Left ventricle myocardium inferior (tissue), 1 donor: Measurements from ENCODE around the gene ZNF256. TPM values are rescaled to one million over a fixed set of nuclear protein-coding genes. Genes with fewer than 3 reads are reported as not detected.
A peak's percentile ranks its signal among the peaks of the same experiment; 100 is the strongest.

Source experiments
- DNase-seq: peaks from one replicate; pipeline ENCODE4 v3.0.0-alpha.2; 2020
- H3K27ac ChIP-seq: fragments of 200-600 bp; replicated peaks from 2 replicates; pipeline ENCODE4 v1.8.0; 2021
- H3K27me3 ChIP-seq: fragments of 200-600 bp; 2 replicates; pipeline ENCODE4 v1.8.0; 2021; ENCODE audit warnings: low read depth
- H3K36me3 ChIP-seq: fragments of 200-600 bp; 2 replicates; pipeline ENCODE4 v1.8.0; 2021
- H3K4me1 ChIP-seq: fragments of 200-600 bp; 2 replicates; pipeline ENCODE4 v1.8.0; 2021
- H3K4me3 ChIP-seq: fragments of 200-600 bp; 2 replicates; pipeline ENCODE4 v1.8.0; 2021; ENCODE audit warnings: mild to moderate bottlenecking, moderate library complexity
- H3K9me3 ChIP-seq: fragments of 200-600 bp; replicated peaks from 2 replicates; pipeline ENCODE4 v1.8.0; 2021
- CTCF ChIP-seq: fragments of 200-600 bp; IDR thresholded peaks from 2 replicates; pipeline ENCODE4 v1.8.0; 2021; ENCODE audit warnings: antibody characterized with exemption, mild to moderate bottlenecking, borderline replicate concordance
- intact Hi-C: fragments of 100-400 bp; cut with micrococcal nuclease; formaldehyde crosslinking; loops from one replicate; pipeline ENCODE4 v1.11.0; 2022
- total RNA-seq: library from RNA; stranded (reverse); fragmentation: NEBNext Ultra II Directional; extraction: Animal tissue kit (Norgen Biotek cat#: 25700); gene quantifications from one replicate; pipeline ENCODE4 v1.2.1, GENCODE V29; 2021
- donor health status: DM: no; HTN: yes; CAD: no; lungs with severe emphysema.

ZNF256 gene
- total RNA-seq, 1 donor from 2014 or later = 10.8 TPM

DNA sequence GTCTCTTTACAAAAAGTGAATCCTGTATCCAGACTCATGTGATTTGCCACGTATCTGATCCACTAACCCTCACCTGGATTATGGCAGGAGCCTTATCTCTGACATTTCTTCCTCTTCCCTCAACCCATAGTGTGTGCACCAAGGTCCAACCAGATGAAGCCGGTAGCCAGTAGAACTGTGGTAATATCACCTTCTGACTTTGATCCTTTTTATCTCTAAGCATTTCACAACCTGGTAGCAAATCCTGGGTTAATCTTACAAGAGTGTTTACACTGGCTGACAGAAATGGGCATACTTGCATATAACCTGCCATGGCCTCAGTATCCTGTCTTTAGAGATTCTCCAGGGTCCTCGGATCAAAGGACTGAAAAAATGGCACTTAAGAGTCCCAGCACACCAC lies 33.0 kb downstream of the ZNF256 start:
- Histone ChIP-seq H3K4me3 (peak overlapping the region; percentile 80), H3K36me3 (peaks cover 55% of the 10 kb centered on the region), H3K9me3 (peaks cover 44% of the 10 kb centered on the region), H3K27me3 (no peaks in the 10 kb centered on the region), H3K4me1 (peaks cover 28% of the 10 kb centered on the region), H3K27ac (no peak overlapping the region)
- intact Hi-C loops = no loop called here
- DNase-seq = no peak
- TF ChIP-seq CTCF = no peak

DNA sequence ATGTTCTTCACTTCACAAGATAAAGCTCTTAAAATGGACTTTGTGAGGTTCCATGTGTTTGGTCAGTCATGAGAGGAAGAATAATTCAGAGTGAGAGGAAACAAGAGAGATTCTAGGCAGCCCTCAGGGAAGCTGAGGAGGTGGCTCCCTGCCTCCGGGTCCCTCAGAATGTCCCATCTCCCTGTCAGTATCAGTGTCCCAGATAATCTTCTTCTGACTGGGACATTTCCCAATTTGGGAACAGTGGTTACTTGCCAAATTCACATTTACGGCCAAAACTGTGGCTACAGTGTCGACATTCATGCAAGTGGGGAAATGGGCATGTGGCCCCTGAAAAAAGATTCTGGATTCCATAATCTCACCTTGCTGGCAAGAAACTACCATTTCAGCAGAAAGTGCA lies 40.1 kb downstream of the ZNF256 start:
- DNase-seq = no peak
- Histone ChIP-seq H3K27me3 (no peaks in the 10 kb centered on the region), H3K4me1 (no peaks in the 10 kb centered on the region), H3K27ac (no peak overlapping the region), H3K4me3 (no peak overlapping the region), H3K36me3 (peaks cover 69% of the 10 kb centered on the region), H3K9me3 (peaks cover 77% of the 10 kb centered on the region)
- no peak for TF ChIP-seq CTCF
- intact Hi-C loops = no loop called here

GRCh38 chr19:57905258-57905657 lies 42.2 kb downstream of the ZNF256 start:
- no peaks in the 10 kb centered on the region for H3K4me1 ChIP-seq
- no peak overlapping the region for H3K4me3 ChIP-seq
- no peak for TF ChIP-seq CTCF
- no peaks in the 10 kb centered on the region for H3K27me3 ChIP-seq
- intact Hi-C loops = no loop called here
- peaks cover 63% of the 10 kb centered on the region for H3K9me3 ChIP-seq
- H3K36me3 ChIP-seq = peaks cover 58% of the 10 kb centered on the region
- no peak for DNase-seq
- no peak overlapping the region for H3K27ac ChIP-seq

- Histone ChIP-seq H3K4me1 (no peaks in the 10 kb centered on the region), H3K27ac (no peak overlapping the region), H3K9me3 (peaks cover 54% of the 10 kb centered on the region), H3K27me3 (no peaks in the 10 kb centered on the region), H3K36me3 (peaks cover 45% of the 10 kb centered on the region), H3K4me3 (no peak overlapping the region)
- DNase-seq = no peak
- intact Hi-C loops = no loop called here
- no peak for TF ChIP-seq CTCF
These were observed 43.8 kb downstream of the ZNF256 start for GRCh38 chr19:57903618-57904184.

GRCh38 chr19:57900311-57900710 lies 47.2 kb downstream of the ZNF256 start:
- intact Hi-C loops = no loop called here
- no peak overlapping the region for H3K4me3 ChIP-seq
- no peaks in the 10 kb centered on the region for H3K27me3 ChIP-seq
- TF ChIP-seq CTCF = no peak
- no peak overlapping the region for H3K27ac ChIP-seq
- H3K9me3 ChIP-seq = peaks cover 26% of the 10 kb centered on the region
- peaks cover 14% of the 10 kb centered on the region for H3K36me3 ChIP-seq
- DNase-seq = no peak
- no peaks in the 10 kb centered on the region for H3K4me1 ChIP-seq

Other genes starting within 250 kb of the ZNF256 start
- 4.8 TPM for gene ZNF154, start 238.5 kb downstream of the ZNF256 start, total RNA-seq
- gene ZNF671, start 220.1 kb downstream of the ZNF256 start, total RNA-seq = 9.3 TPM
- 12.9 TPM for gene ZNF776, start 200.9 kb downstream of the ZNF256 start, total RNA-seq
- gene ZNF586, start 178.0 kb downstream of the ZNF256 start, total RNA-seq = 12.0 TPM
- 3.9 TPM for gene ZNF552, start 132.8 kb downstream of the ZNF256 start, total RNA-seq
- 6.7 TPM for gene ZNF587B, start 117.4 kb downstream of the ZNF256 start, total RNA-seq
- gene ZNF587, start 97.8 kb downstream of the ZNF256 start, total RNA-seq = 20.0 TPM
- gene ZNF814, start 58.7 kb downstream of the ZNF256 start, total RNA-seq = 11.2 TPM
- 10.6 TPM for gene ZNF417, start 31.1 kb downstream of the ZNF256 start, total RNA-seq
- 10.9 TPM for gene ZNF418, start 12.3 kb downstream of the ZNF256 start, total RNA-seq
- gene C19orf18, start 26.8 kb upstream of the ZNF256 start, total RNA-seq = 2.1 TPM
- gene ZNF606, start 55.1 kb upstream of the ZNF256 start, total RNA-seq = 13.7 TPM
- not detected for gene ZSCAN1, start 86.3 kb upstream of the ZNF256 start, total RNA-seq
- 3.8 TPM for gene ZNF135, start 111.6 kb upstream of the ZNF256 start, total RNA-seq
- 76.1 TPM for gene ZSCAN18, start 150.5 kb upstream of the ZNF256 start, total RNA-seq
- gene ZNF329, start 203.1 kb upstream of the ZNF256 start, total RNA-seq = 7.8 TPM
- gene ZNF274, start 235.4 kb upstream of the ZNF256 start, total RNA-seq = 19.3 TPM